Fibroblast of lung (primary cell): ENCODE results near the gene ADGRD1.

ENCODE experiments used
- EZH2 ChIP-seq: IDR thresholded peaks from 2 replicates; pipeline ENCODE4 v1.5.1; 2012; ENCODE audit warnings: low read length, control low read depth, mild to moderate bottlenecking; ENCODE audit errors: missing control alignments
- TF ChIP-seq, protein P1 (sequence below), 2 donors: IDR thresholded peaks in 1 of 2; conservative IDR thresholded peaks in 1 of 2; 1 replicate in 1 of 2; 2 replicates in 1 of 2; pipeline ENCODE4 v1.5.1; 2011 to 2012; ENCODE audit warnings: low read length in 2 of 2, control low read depth in 1 of 2, inconsistent platforms in 1 of 2, low read depth in 1 of 2, mild to moderate bottlenecking in 1 of 2

DNA sequence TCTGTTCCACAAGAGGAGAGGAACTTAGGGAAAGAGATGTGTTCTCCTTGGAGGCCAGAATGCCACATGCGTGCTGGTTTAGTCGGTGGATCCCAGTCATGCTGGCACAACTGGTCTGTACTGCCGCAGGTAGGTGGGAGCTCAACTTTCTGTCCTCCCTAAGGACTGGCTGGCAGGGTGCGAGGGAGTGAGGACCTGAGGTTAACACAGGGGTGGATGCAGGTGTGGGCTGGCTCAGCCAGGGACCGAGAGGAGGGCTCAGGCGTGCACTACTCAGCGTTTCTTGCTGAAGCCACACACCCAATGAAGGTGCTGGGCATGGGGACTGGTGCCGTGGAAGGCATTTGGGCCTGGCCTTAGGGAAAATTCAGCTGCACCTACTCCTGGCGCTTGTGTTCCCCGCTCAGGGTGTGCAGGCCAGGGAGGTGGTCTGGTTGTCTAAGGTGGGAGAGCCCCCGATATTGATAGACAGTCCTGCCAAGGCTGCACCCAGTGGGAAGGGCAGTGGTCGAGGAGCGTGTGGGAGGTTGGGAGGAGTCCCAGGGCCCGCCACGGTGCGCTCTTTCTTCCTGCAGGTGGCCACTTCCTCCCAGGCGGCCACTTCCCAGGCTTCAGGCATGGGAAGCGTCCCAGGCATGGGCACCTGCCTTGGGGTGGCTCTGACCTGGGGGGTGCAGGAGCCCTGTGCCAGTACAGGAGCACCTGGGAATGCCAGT, 138.4 kb downstream of the ADGRD1 start:
- TF ChIP-seq, protein P1, sequence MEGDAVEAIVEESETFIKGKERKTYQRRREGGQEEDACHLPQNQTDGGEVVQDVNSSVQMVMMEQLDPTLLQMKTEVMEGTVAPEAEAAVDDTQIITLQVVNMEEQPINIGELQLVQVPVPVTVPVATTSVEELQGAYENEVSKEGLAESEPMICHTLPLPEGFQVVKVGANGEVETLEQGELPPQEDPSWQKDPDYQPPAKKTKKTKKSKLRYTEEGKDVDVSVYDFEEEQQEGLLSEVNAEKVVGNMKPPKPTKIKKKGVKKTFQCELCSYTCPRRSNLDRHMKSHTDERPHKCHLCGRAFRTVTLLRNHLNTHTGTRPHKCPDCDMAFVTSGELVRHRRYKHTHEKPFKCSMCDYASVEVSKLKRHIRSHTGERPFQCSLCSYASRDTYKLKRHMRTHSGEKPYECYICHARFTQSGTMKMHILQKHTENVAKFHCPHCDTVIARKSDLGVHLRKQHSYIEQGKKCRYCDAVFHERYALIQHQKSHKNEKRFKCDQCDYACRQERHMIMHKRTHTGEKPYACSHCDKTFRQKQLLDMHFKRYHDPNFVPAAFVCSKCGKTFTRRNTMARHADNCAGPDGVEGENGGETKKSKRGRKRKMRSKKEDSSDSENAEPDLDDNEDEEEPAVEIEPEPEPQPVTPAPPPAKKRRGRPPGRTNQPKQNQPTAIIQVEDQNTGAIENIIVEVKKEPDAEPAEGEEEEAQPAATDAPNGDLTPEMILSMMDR (conservative IDR thresholded peaks at IDR 0.05 in 1 of 2, IDR thresholded peaks at IDR 0.05 in 1 of 2; ENCODE audit: low read depth in 1 of 2, low read length in 2 of 2), result no peak
- no peak for TF ChIP-seq EZH2
